H9 (cell line): ENCODE data around the gene TPP1. TPM values are rescaled to one million over a fixed set of nuclear protein-coding genes. Genes with fewer than 3 reads are reported as not detected.

Source experiments
- DNase-seq: peaks from one replicate; pipeline ENCODE4 v3.0.0-alpha.2; 2017
- H2AFZ ChIP-seq: one replicate; pipeline ENCODE4 v1.6.1; 2013; ENCODE audit warnings: mild to moderate bottlenecking, low read length, control low read depth, moderate library complexity
- H2AK5ac ChIP-seq: 2 replicates; pipeline ENCODE4 v1.6.1; 2013; ENCODE audit warnings: low read length, control low read depth, mixed read lengths; ENCODE audit not compliant: insufficient read length
- H2BK120ac ChIP-seq: one replicate; pipeline ENCODE4 v1.6.1; 2013; ENCODE audit warnings: low read depth, mild to moderate bottlenecking, low read length, control low read depth, inconsistent platforms; ENCODE audit not compliant: poor library complexity, severe bottlenecking
- H2BK12ac ChIP-seq: 2 replicates; pipeline ENCODE4 v1.6.1; 2013; ENCODE audit warnings: low read length, control low read depth, mixed read lengths, low read depth; ENCODE audit not compliant: insufficient read length
- H2BK15ac ChIP-seq: 2 replicates; pipeline ENCODE4 v1.6.1; 2013; ENCODE audit warnings: low read depth, low read length, control low read depth
- H2BK20ac ChIP-seq: one replicate; pipeline ENCODE4 v1.6.1; 2013; ENCODE audit warnings: low read depth, mild to moderate bottlenecking, low read length, control low read depth, inconsistent platforms; ENCODE audit not compliant: poor library complexity, severe bottlenecking
- H2BK5ac ChIP-seq: 2 replicates; pipeline ENCODE4 v1.6.1; 2013; ENCODE audit warnings: low read length, control low read depth, mixed read lengths; ENCODE audit not compliant: insufficient read length
- H3K14ac ChIP-seq: 2 replicates; pipeline ENCODE4 v1.6.1; 2013; ENCODE audit warnings: low read length, control low read depth; ENCODE audit not compliant: insufficient read depth
- H3K18ac ChIP-seq: 2 replicates; pipeline ENCODE4 v1.6.1; 2013; ENCODE audit warnings: low read depth, mild to moderate bottlenecking, mixed read lengths, low read length, control low read depth; ENCODE audit not compliant: insufficient read length
- H3K23ac ChIP-seq: 2 replicates; pipeline ENCODE4 v1.6.1; 2013; ENCODE audit warnings: low read length, control low read depth, mixed read lengths, low read depth; ENCODE audit not compliant: insufficient read length
- H3K23me2 ChIP-seq: 2 replicates; pipeline ENCODE4 v1.6.1; 2013; ENCODE audit warnings: low read depth, mild to moderate bottlenecking, mixed read lengths, low read length, control low read depth; ENCODE audit not compliant: insufficient read length, poor library complexity, severe bottlenecking
- H3K27ac ChIP-seq: 2 replicates; pipeline ENCODE4 v1.5.1; 2013; ENCODE audit warnings: low read length, control low read depth, mixed read lengths, low read depth; ENCODE audit not compliant: insufficient read length
- H3K27me3 ChIP-seq: 2 replicates; pipeline ENCODE4 v1.6.1; 2013; ENCODE audit warnings: low read length, control low read depth, inconsistent platforms; ENCODE audit not compliant: insufficient read depth
- H3K4ac ChIP-seq: 2 replicates; pipeline ENCODE4 v1.6.1; 2013; ENCODE audit warnings: low read depth, mild to moderate bottlenecking, control low read depth, inconsistent platforms, low read length, moderate library complexity
- H3K4me1 ChIP-seq: 2 replicates; pipeline ENCODE4 v1.6.1; 2013; ENCODE audit warnings: low read length, control low read depth, inconsistent platforms; ENCODE audit not compliant: insufficient read depth
- H3K4me2 ChIP-seq: 2 replicates; pipeline ENCODE4 v1.6.1; 2013; ENCODE audit warnings: low read length, control low read depth, mixed read lengths; ENCODE audit not compliant: insufficient read length, insufficient read depth
- H3K56ac ChIP-seq: 2 replicates; pipeline ENCODE4 v1.6.1; 2013; ENCODE audit warnings: low read depth, mild to moderate bottlenecking, mixed read lengths, low read length, control low read depth; ENCODE audit not compliant: insufficient read length
- H3K79me1 ChIP-seq: 2 replicates; pipeline ENCODE4 v1.6.1; 2013; ENCODE audit warnings: low read depth, mild to moderate bottlenecking, moderate library complexity, low read length, control low read depth, inconsistent platforms; ENCODE audit not compliant: insufficient read depth, poor library complexity, severe bottlenecking
- H3K79me2 ChIP-seq: 2 replicates; pipeline ENCODE4 v1.6.1; 2013; ENCODE audit warnings: low read length, control low read depth, inconsistent platforms; ENCODE audit not compliant: insufficient read depth
- H3K9ac ChIP-seq: 2 replicates; pipeline ENCODE4 v1.6.1; 2013; ENCODE audit warnings: low read length, control low read depth, mixed read lengths; ENCODE audit not compliant: insufficient read length; ENCODE audit errors: extremely low read depth
- H3K9me3 ChIP-seq: one replicate; pipeline ENCODE4 v1.6.1; 2013; ENCODE audit warnings: low read depth, low read length, inconsistent platforms; ENCODE audit not compliant: control insufficient read depth
- H3T11ph ChIP-seq: one replicate; pipeline ENCODE4 v1.6.1; 2013; ENCODE audit warnings: mild to moderate bottlenecking, low read length, control low read depth, inconsistent platforms
- H4K20me1 ChIP-seq: one replicate; pipeline ENCODE4 v1.6.1; 2013; ENCODE audit not compliant: control insufficient read depth, insufficient read length, insufficient read depth
- H4K5ac ChIP-seq: 2 replicates; pipeline ENCODE4 v1.6.1; 2013; ENCODE audit warnings: low read depth, mild to moderate bottlenecking, mixed read lengths, low read length, control low read depth; ENCODE audit not compliant: insufficient read length
- H4K8ac ChIP-seq: replicated peaks from 2 replicates; pipeline ENCODE4 v1.6.1; 2013; ENCODE audit warnings: low read length, control low read depth, mixed read lengths, low read depth; ENCODE audit not compliant: insufficient read length
- H4K91ac ChIP-seq: 2 replicates; pipeline ENCODE4 v1.6.1; 2013; ENCODE audit warnings: low read depth, mild to moderate bottlenecking, moderate library complexity, mixed read lengths, low read length, control low read depth; ENCODE audit not compliant: insufficient read length
- H3K27ac Mint-ChIP-seq, 3 experiments: 2 replicates in 2 of 3; 3 replicates in 1 of 3; pipeline ENCODE4 v1.8.0; 2020 to 2021; ENCODE audit warnings: mixed read lengths in 3 of 3, mild to moderate bottlenecking in 1 of 3, moderate library complexity in 1 of 3
- H3K27me3 Mint-ChIP-seq: 2 replicates; pipeline ENCODE4 v1.8.0; 2021; ENCODE audit warnings: low read depth, mild to moderate bottlenecking, moderate library complexity, mixed read lengths
- H3K36me3 Mint-ChIP-seq, 3 experiments: 2 replicates in 2 of 3; 3 replicates in 1 of 3; pipeline ENCODE4 v1.8.0; 2020 to 2021; ENCODE audit warnings: low read depth in 3 of 3, mixed read lengths in 3 of 3; ENCODE audit not compliant: insufficient read depth in 1 of 3
- H3K4me1 Mint-ChIP-seq, 2 experiments: 2 replicates each; pipeline ENCODE4 v1.8.0; 2020; ENCODE audit warnings: mixed read lengths in 2 of 2
- H3K4me3 Mint-ChIP-seq, 2 experiments: 2 replicates in 1 of 2; 3 replicates in 1 of 2; pipeline ENCODE4 v1.8.0; 2020 to 2021; ENCODE audit warnings: mild to moderate bottlenecking in 2 of 2, mixed read lengths in 2 of 2, moderate library complexity in 1 of 2
- H3K9me3 Mint-ChIP-seq, 2 experiments: 2 replicates in 1 of 2; 3 replicates in 1 of 2; pipeline ENCODE4 v1.8.0; 2020; ENCODE audit warnings: mild to moderate bottlenecking in 2 of 2, mixed read lengths in 2 of 2, moderate library complexity in 1 of 2
- CTCF ChIP-seq: fragments of 200-600 bp; sonication (generic); conservative IDR thresholded peaks from 3 replicates; pipeline ENCODE4 v1.8.0; 2021; ENCODE audit warnings: antibody characterized with exemption, mild to moderate bottlenecking
- WGBS: extraction: QIAGEN DNeasy Blood & Tissue Kit; methylation state at CpG from one replicate; pipeline ENCODE4 v1.1.7; 2013; ENCODE audit warnings: missing lambda C conversion rate, low lambda C conversion rate, mixed read lengths; ENCODE audit not compliant: insufficient read length; ENCODE audit errors: extremely low coverage; 5-methylcytosine and 5-hydroxymethylcytosine counted together
- total RNA-seq: library from RNA; stranded (reverse); gene quantifications from 2 replicates; pipeline ENCODE4 v1.2.1, GENCODE V29; 2021

Gene TPP1
- total RNA-seq, 1 experiment from 2014 or later = 37.2 TPM

GRCh38 chr11:6588018-6588417, 31.2 kb downstream of the TPP1 start:
- H3K14ac ChIP-seq = no peak overlapping the region
- no peak overlapping the region for H3K27ac Mint-ChIP-seq
- DNase-seq = no peak

More at GRCh38 chr11:6588018-6588417, 31.2 kb downstream of the TPP1 start:
- H3K27ac ChIP-seq = no peak overlapping the region
- H2BK12ac ChIP-seq = no peak overlapping the region
- H4K8ac ChIP-seq = no peak overlapping the region
- H3K18ac ChIP-seq = no peak overlapping the region
- H3K27me3 ChIP-seq = no peaks in the 10 kb centered on the region
- no peak overlapping the region for H2BK5ac ChIP-seq
- no peak overlapping the region for H3K4me2 ChIP-seq
- TF ChIP-seq CTCF = no peak
- H3K79me2 ChIP-seq = no peaks in the 10 kb centered on the region
- no peak overlapping the region for H2BK20ac ChIP-seq
- H3K4ac ChIP-seq = no peak overlapping the region
- no peak overlapping the region for H4K5ac ChIP-seq
- peaks cover 17% of the 10 kb centered on the region in 2 experiments for H3K9me3 Mint-ChIP-seq
- H3K4me1 ChIP-seq = no peaks in the 10 kb centered on the region
- peaks cover 6% of the 10 kb centered on the region in 2 experiments; a peak in 3 of 4 replicates for H3K4me1 Mint-ChIP-seq
- no peak overlapping the region for H3K9ac ChIP-seq
- no peaks in the 10 kb centered on the region for H3K23me2 ChIP-seq
- H3K4me3 Mint-ChIP-seq = no peak overlapping the region
- peaks cover 7 to 17% (median 9%) of the 10 kb centered on the region in 3 experiments; a peak in 5 of 7 replicates for H3K36me3 Mint-ChIP-seq
- H3K79me1 ChIP-seq = no peaks in the 10 kb centered on the region
- H3K23ac ChIP-seq = no peak overlapping the region
- no peaks in the 10 kb centered on the region for H3K9me3 ChIP-seq
- H2BK120ac ChIP-seq = no peak overlapping the region
- H3T11ph ChIP-seq = no peak overlapping the region
- H2AK5ac ChIP-seq = no peak overlapping the region
- no peak overlapping the region for H3K56ac ChIP-seq
- no peak overlapping the region for H2AFZ ChIP-seq
- H4K91ac ChIP-seq = no peak overlapping the region
- no peaks in the 10 kb centered on the region for H4K20me1 ChIP-seq
- H2BK15ac ChIP-seq = no peak overlapping the region
- WGBS = no CpG with 5 or more reads among the region's 1 CpG
- H3K27me3 Mint-ChIP-seq = no peaks in the 10 kb centered on the region
